ENCODE measurements around the gene PITPNM3. TPM values are rescaled to one million over a fixed set of nuclear protein-coding genes. Genes with fewer than 3 reads are reported as not detected.

The PITPNM3 gene
- total and polyA plus RNA-seq, 5 donors from 2014 or later: 0.12 to 0.20 TPM; not detected in 3

- peak overlapping the region; percentile 85 to 95 (median 90) for H3K4me3 Mint-ChIP-seq
- H3K27ac Mint-ChIP-seq: peak overlapping the region in 2 of 3 donors; percentile 56 to 83
- no peak overlapping the region for H3K27ac ChIP-seq (ENCODE audit: insufficient read depth, low read length, poor library complexity, severe bottlenecking)
- ATAC-seq (ENCODE audit: low read depth in 2 of 2) (no peak), DNase-seq (no peak)
- H3K9me3 Mint-ChIP-seq: peaks cover 0 to 2% (median 0%) of the 10 kb centered on the region in 7 donors
- no peaks in the 10 kb centered on the region for H3K27me3 ChIP-seq (ENCODE audit: control insufficient read depth, insufficient read depth, low read length)
- no peaks in the 10 kb centered on the region for H3K36me3 ChIP-seq (ENCODE audit: control insufficient read depth, insufficient read depth, low read length)
- peaks cover 4 to 14% (median 11%) of the 10 kb centered on the region in 4 donors for H3K4me1 Mint-ChIP-seq
- H3K4me3 ChIP-seq (ENCODE audit: low read depth, low read length): peak overlapping the region; percentile 26
- no peaks in the 10 kb centered on the region for H3K9me3 ChIP-seq (ENCODE audit: control insufficient read depth in 2 of 2, low read length in 2 of 2)
- H3K4me1 ChIP-seq (ENCODE audit: control insufficient read depth, insufficient read depth, low read length, poor library complexity, severe bottlenecking): peaks cover 14% of the 10 kb centered on the region
- no peaks in the 10 kb centered on the region for H3K27me3 Mint-ChIP-seq
- no peaks in the 10 kb centered on the region for H3K36me3 Mint-ChIP-seq
These were observed 111.6 kb downstream of the PITPNM3 start for GRCh38 chr17:6444571-6445335.

GRCh38 chr17:6443692-6444570 lies 112.4 kb downstream of the PITPNM3 start, which contains the start of gene PIMREG:
TSS of gene PIMREG (plus strand) at chr17:6444455. CDS start at chr17:6445111, 656 bp downstream.
- no peaks in the 10 kb centered on the region for H3K9me3 ChIP-seq (ENCODE audit: control insufficient read depth in 2 of 2, low read length in 2 of 2)
- H3K4me1 Mint-ChIP-seq: peaks cover 4 to 14% (median 11%) of the 10 kb centered on the region in 4 donors
- no peaks in the 10 kb centered on the region for H3K36me3 Mint-ChIP-seq
- H3K9me3 Mint-ChIP-seq: peaks cover 0 to 2% (median 0%) of the 10 kb centered on the region in 7 donors
- H3K27ac ChIP-seq (ENCODE audit: insufficient read depth, low read length, poor library complexity, severe bottlenecking): no peak within 1 kb of the TSS
- ATAC-seq (ENCODE audit: low read depth in 2 of 2) (peak; percentile 95 to 98), DNase-seq (peak; percentile 84 to 95 (median 85))
- no peaks in the 10 kb centered on the region for H3K27me3 Mint-ChIP-seq
- peaks cover 1% of the 10 kb centered on the region for H3K27me3 ChIP-seq (ENCODE audit: control insufficient read depth, insufficient read depth, low read length)
- H3K36me3 ChIP-seq (ENCODE audit: control insufficient read depth, insufficient read depth, low read length): no peaks in the 10 kb centered on the region
- H3K27ac Mint-ChIP-seq: peak within 1 kb of the TSS; percentile 48 to 90 (median 56)
- H3K4me3 ChIP-seq (ENCODE audit: low read depth, low read length): peak within 1 kb of the TSS; percentile 83
- peak within 1 kb of the TSS; percentile 85 to 95 (median 90) for H3K4me3 Mint-ChIP-seq
- peaks cover 14% of the 10 kb centered on the region for H3K4me1 ChIP-seq (ENCODE audit: control insufficient read depth, insufficient read depth, low read length, poor library complexity, severe bottlenecking)

GRCh38 chr17:6442775-6443174 lies 113.6 kb downstream of the PITPNM3 start:
- no peak overlapping the region for H3K27ac ChIP-seq (ENCODE audit: insufficient read depth, low read length, poor library complexity, severe bottlenecking)
- H3K27ac Mint-ChIP-seq: no peak overlapping the region
- no peaks in the 10 kb centered on the region for H3K9me3 ChIP-seq (ENCODE audit: control insufficient read depth in 2 of 2, low read length in 2 of 2)
- H3K9me3 Mint-ChIP-seq: peaks cover 0 to 2% (median 0%) of the 10 kb centered on the region in 7 donors
- ATAC-seq (ENCODE audit: low read depth in 2 of 2) (no peak), DNase-seq (no peak)
- peaks cover 14% of the 10 kb centered on the region for H3K4me1 ChIP-seq (ENCODE audit: control insufficient read depth, insufficient read depth, low read length, poor library complexity, severe bottlenecking)
- H3K4me3 ChIP-seq (ENCODE audit: low read depth, low read length): no peak overlapping the region
- no peak overlapping the region for H3K4me3 Mint-ChIP-seq
- no peaks in the 10 kb centered on the region for H3K36me3 ChIP-seq (ENCODE audit: control insufficient read depth, insufficient read depth, low read length)
- no peaks in the 10 kb centered on the region for H3K36me3 Mint-ChIP-seq
- H3K27me3 ChIP-seq (ENCODE audit: control insufficient read depth, insufficient read depth, low read length): peaks cover 6% of the 10 kb centered on the region
- peaks cover 3% of the 10 kb centered on the region for H3K27me3 Mint-ChIP-seq
- peaks cover 4 to 14% (median 11%) of the 10 kb centered on the region in 4 donors for H3K4me1 Mint-ChIP-seq

- Mint-ChIP-seq H3K9me3 (peaks cover 0 to 2% (median 0%) of the 10 kb centered on the region in 7 donors), H3K4me1 (peaks cover 4 to 14% (median 11%) of the 10 kb centered on the region in 4 donors), H3K36me3 (no peaks in the 10 kb centered on the region), H3K27ac (no peak overlapping the region), H3K27me3 (peaks cover 14% of the 10 kb centered on the region), H3K4me3 (no peak overlapping the region)
- peaks cover 17% of the 10 kb centered on the region for H3K4me1 ChIP-seq (ENCODE audit: control insufficient read depth, insufficient read depth, low read length, poor library complexity, severe bottlenecking)
- H3K27ac ChIP-seq (ENCODE audit: insufficient read depth, low read length, poor library complexity, severe bottlenecking): no peak overlapping the region
- DNase-seq (no peak), ATAC-seq (ENCODE audit: low read depth in 2 of 2) (no peak)
- peaks cover 6% of the 10 kb centered on the region for H3K27me3 ChIP-seq (ENCODE audit: control insufficient read depth, insufficient read depth, low read length)
- no peaks in the 10 kb centered on the region for H3K9me3 ChIP-seq (ENCODE audit: control insufficient read depth in 2 of 2, low read length in 2 of 2)
- H3K36me3 ChIP-seq (ENCODE audit: control insufficient read depth, insufficient read depth, low read length): no peaks in the 10 kb centered on the region
- no peak overlapping the region for H3K4me3 ChIP-seq (ENCODE audit: low read depth, low read length)
These were observed 116.4 kb downstream of the PITPNM3 start for GRCh38 chr17:6439951-6440350.

- Histone ChIP-seq H3K4me3 (ENCODE audit: low read depth, low read length) (no peak overlapping the region), H3K4me1 (ENCODE audit: control insufficient read depth, insufficient read depth, low read length, poor library complexity, severe bottlenecking) (peaks cover 3% of the 10 kb centered on the region), H3K36me3 (ENCODE audit: control insufficient read depth, insufficient read depth, low read length) (no peaks in the 10 kb centered on the region), H3K27me3 (ENCODE audit: control insufficient read depth, insufficient read depth, low read length) (peaks cover 6% of the 10 kb centered on the region), H3K9me3 (ENCODE audit: control insufficient read depth in 2 of 2, low read length in 2 of 2) (no peaks in the 10 kb centered on the region), H3K27ac (ENCODE audit: insufficient read depth, low read length, poor library complexity, severe bottlenecking) (no peak overlapping the region)
- Mint-ChIP-seq H3K4me3 (no peak overlapping the region), H3K9me3 (peaks cover 0 to 2% (median 0%) of the 10 kb centered on the region in 7 donors), H3K27me3 (peaks cover 21% of the 10 kb centered on the region), H3K4me1 (peaks cover 0 to 1% (median 0%) of the 10 kb centered on the region in 4 donors), H3K27ac (no peak overlapping the region), H3K36me3 (no peaks in the 10 kb centered on the region)
- no peak for DNase-seq
- ATAC-seq (ENCODE audit: low read depth in 2 of 2): no peak
These were observed 118.4 kb downstream of the PITPNM3 start for GRCh38 chr17:6437956-6438355.

- Histone ChIP-seq H3K36me3 (ENCODE audit: control insufficient read depth, insufficient read depth, low read length) (no peaks in the 10 kb centered on the region), H3K27ac (ENCODE audit: insufficient read depth, low read length, poor library complexity, severe bottlenecking) (no peak overlapping the region), H3K9me3 (ENCODE audit: control insufficient read depth in 2 of 2, low read length in 2 of 2) (no peaks in the 10 kb centered on the region), H3K27me3 (ENCODE audit: control insufficient read depth, insufficient read depth, low read length) (peaks cover 6% of the 10 kb centered on the region), H3K4me1 (ENCODE audit: control insufficient read depth, insufficient read depth, low read length, poor library complexity, severe bottlenecking) (peaks cover 3% of the 10 kb centered on the region), H3K4me3 (ENCODE audit: low read depth, low read length) (no peak overlapping the region)
- H3K27ac Mint-ChIP-seq: no peak overlapping the region
- DNase-seq (no peak), ATAC-seq (ENCODE audit: low read depth in 2 of 2) (no peak)
- peaks cover 21% of the 10 kb centered on the region for H3K27me3 Mint-ChIP-seq
- no peak overlapping the region for H3K4me3 Mint-ChIP-seq
- peaks cover 0 to 1% (median 0%) of the 10 kb centered on the region in 4 donors for H3K4me1 Mint-ChIP-seq
- peaks cover 0 to 2% (median 0%) of the 10 kb centered on the region in 7 donors for H3K9me3 Mint-ChIP-seq
- no peaks in the 10 kb centered on the region for H3K36me3 Mint-ChIP-seq
These were observed 118.9 kb downstream of the PITPNM3 start for GRCh38 chr17:6437466-6437865.

- peaks cover 27% of the 10 kb centered on the region for H3K27me3 Mint-ChIP-seq
- Histone ChIP-seq H3K4me1 (ENCODE audit: control insufficient read depth, insufficient read depth, low read length, poor library complexity, severe bottlenecking) (peaks cover 3% of the 10 kb centered on the region), H3K27ac (ENCODE audit: insufficient read depth, low read length, poor library complexity, severe bottlenecking) (no peak overlapping the region), H3K4me3 (ENCODE audit: low read depth, low read length) (no peak overlapping the region), H3K27me3 (ENCODE audit: control insufficient read depth, insufficient read depth, low read length) (peaks cover 6% of the 10 kb centered on the region), H3K9me3 (ENCODE audit: control insufficient read depth in 2 of 2, low read length in 2 of 2) (peaks cover 0 to 1% of the 10 kb centered on the region in 2 experiments), H3K36me3 (ENCODE audit: control insufficient read depth, insufficient read depth, low read length) (no peaks in the 10 kb centered on the region)
- peak overlapping the region in 1 of 4 donors; percentile 20 for H3K4me3 Mint-ChIP-seq
- H3K27ac Mint-ChIP-seq: no peak overlapping the region
- H3K4me1 Mint-ChIP-seq: peaks cover 0 to 1% (median 0%) of the 10 kb centered on the region in 4 donors
- H3K9me3 Mint-ChIP-seq: peaks cover 0 to 5% (median 0%) of the 10 kb centered on the region in 7 donors
- ATAC-seq (ENCODE audit: low read depth in 2 of 2) (peak; percentile 78 to 84), DNase-seq (peak; percentile 33 to 65 (median 51))
- H3K36me3 Mint-ChIP-seq: no peaks in the 10 kb centered on the region
These were observed 120.4 kb downstream of the PITPNM3 start for GRCh38 chr17:6435968-6436367.

Measured in CD4-positive, CD25-positive, alpha-beta regulatory T cell (primary cell).